Immature natural killer cell (primary cell): ENCODE data around the gene CMTM4. TPM values are rescaled to one million over a fixed set of nuclear protein-coding genes. Genes with fewer than 3 reads are reported as not detected.
"Not testable (repeated sequence)": the region's sequence is repeated elsewhere in the genome, so short reads cannot be mapped to it uniquely, and the experiment has no call there.

ENCODE experiments used
- DNase-seq, 3 donors: peaks; one replicate each; pipeline ENCODE4 v3.0.0; 2022; ENCODE audit warnings: mixed read lengths in 1 of 3
- H3K27ac Mint-ChIP-seq, 6 donors: one replicate each; pipeline ENCODE4 v1.8.0; 2020; ENCODE audit warnings: mixed read lengths in 6 of 6, mild to moderate bottlenecking in 5 of 6, inconsistent platforms in 4 of 6, moderate library complexity in 3 of 6
- H3K27me3 Mint-ChIP-seq, 3 donors: one replicate each; pipeline ENCODE4 v1.8.0; 2020 to 2021; ENCODE audit warnings: low read depth in 3 of 3, mild to moderate bottlenecking in 3 of 3, mixed read lengths in 3 of 3, moderate library complexity in 3 of 3, inconsistent platforms in 1 of 3
- H3K36me3 Mint-ChIP-seq, 3 donors: one replicate each; pipeline ENCODE4 v1.8.0; 2020; ENCODE audit warnings: mixed read lengths in 3 of 3, inconsistent platforms in 2 of 3, mild to moderate bottlenecking in 2 of 3
- H3K4me1 Mint-ChIP-seq, 2 donors: one replicate each; pipeline ENCODE4 v1.8.0; 2020; ENCODE audit warnings: inconsistent platforms in 2 of 2, mild to moderate bottlenecking in 2 of 2, mixed read lengths in 2 of 2, moderate library complexity in 1 of 2
- H3K4me3 Mint-ChIP-seq, 5 donors: one replicate each; pipeline ENCODE4 v1.8.0; 2020; ENCODE audit warnings: mild to moderate bottlenecking in 5 of 5, mixed read lengths in 5 of 5, inconsistent platforms in 3 of 5, moderate library complexity in 3 of 5
- H3K9me3 Mint-ChIP-seq, 6 donors: one replicate each; pipeline ENCODE4 v1.8.0; 2020; ENCODE audit warnings: mild to moderate bottlenecking in 6 of 6, mixed read lengths in 6 of 6, inconsistent platforms in 4 of 6, moderate library complexity in 3 of 6
- polyA plus RNA-seq, 3 donors: library from polyadenylated mRNA; unstranded; fragments of 300-500 nt; fragmentation: Illumina TruSeq; gene quantifications; one replicate each; pipeline ENCODE4 v1.2.3, GENCODE V29; 2021

The CMTM4 gene
- polyA plus RNA-seq, 3 donors from 2014 or later, result 0.19 TPM; not detected in 2

GRCh38 chr16:66569827-66570405 is 126.6 kb downstream of the CMTM4 start:
- Mint-ChIP-seq H3K27ac (peak overlapping the region in 4 of 6 donors; percentile 25 to 77 (median 41)), H3K36me3 (peaks cover 19 to 27% (median 19%) of the 10 kb centered on the region in 3 donors), H3K27me3 (peaks cover 0 to 4% (median 0%) of the 10 kb centered on the region in 3 donors), H3K4me1 (peaks cover 28 to 72% of the 10 kb centered on the region in 2 donors), H3K9me3 (no peaks in the 10 kb centered on the region), H3K4me3 (no peak overlapping the region)
- no peak for DNase-seq

- H3K27ac Mint-ChIP-seq, result peak overlapping the region in 4 of 6 donors; percentile 10 to 74 (median 18)
- DNase-seq, result no peak
- H3K9me3 Mint-ChIP-seq, result no peaks in the 10 kb centered on the region
- no peak overlapping the region for H3K4me3 Mint-ChIP-seq
- H3K36me3 Mint-ChIP-seq, result peaks cover 22 to 30% (median 22%) of the 10 kb centered on the region in 3 donors
- peaks cover 28 to 74% of the 10 kb centered on the region in 2 donors for H3K4me1 Mint-ChIP-seq
- no peaks in the 10 kb centered on the region for H3K27me3 Mint-ChIP-seq
These were observed 127.4 kb downstream of the CMTM4 start for GRCh38 chr16:66569131-66569530.

- Mint-ChIP-seq H3K36me3 (peaks cover 25 to 33% (median 26%) of the 10 kb centered on the region in 3 donors), H3K27me3 (no peaks in the 10 kb centered on the region), H3K4me1 (peaks cover 34 to 79% of the 10 kb centered on the region in 2 donors), H3K4me3 (no peak overlapping the region), H3K27ac (peak overlapping the region in 1 of 6 donors; percentile 24), H3K9me3 (no peaks in the 10 kb centered on the region)
- no peak for DNase-seq
These were observed 128.2 kb downstream of the CMTM4 start for GRCh38 chr16:66568355-66568754.

- Mint-ChIP-seq H3K36me3 (peaks cover 25 to 33% (median 26%) of the 10 kb centered on the region in 3 donors), H3K4me1 (peaks cover 36 to 79% of the 10 kb centered on the region in 2 donors), H3K27ac (peak overlapping the region in 1 of 6 donors; percentile 38)
- H3K9me3 Mint-ChIP-seq, DNase-seq, H3K27me3 Mint-ChIP-seq, H3K4me3 Mint-ChIP-seq: not testable (repeated sequence)
These were observed 129.3 kb downstream of the CMTM4 start for GRCh38 chr16:66567270-66567669.

- H3K27ac Mint-ChIP-seq, result peak within 1 kb of the TSS in 5 of 6 donors; percentile 38 to 80 (median 60)
- no peak for DNase-seq
These were observed 130.3 kb downstream of the CMTM4 start, which contains the start of gene CMTM1 for GRCh38 chr16:66566051-66566901. Gene CMTM1 (plus strand): TSS chr16:66566439. CDS start chr16:66566514, 75 bp downstream.

More at GRCh38 chr16:66566051-66566901, 130.3 kb downstream of the CMTM4 start, which contains the start of gene CMTM1:
- H3K4me3 Mint-ChIP-seq, result no peak within 1 kb of the TSS
- no peaks in the 10 kb centered on the region for H3K9me3 Mint-ChIP-seq
- peaks cover 43 to 79% of the 10 kb centered on the region in 2 donors for H3K4me1 Mint-ChIP-seq
- H3K36me3 Mint-ChIP-seq, result peaks cover 25 to 33% (median 26%) of the 10 kb centered on the region in 3 donors
- no peaks in the 10 kb centered on the region for H3K27me3 Mint-ChIP-seq

Other genes with a start within 250 kb of the CMTM4 start
- 10 to 100 TPM in 1 of 3 donors, 1 to 10 TPM in 2; 8.2 to 19.9 (median 9.8) TPM for gene TK2, start 146.6 kb downstream of the CMTM4 start, polyA plus RNA-seq
- gene CKLF, start 144.2 kb downstream of the CMTM4 start, polyA plus RNA-seq, result 100 to 1,000 TPM; 226 to 318 (median 229) TPM
- 1 to 10 TPM; 1.1 to 3.1 (median 2.2) TPM for gene CMTM1, start 130.3 kb downstream of the CMTM4 start, polyA plus RNA-seq
- under 1 TPM in 1 of 3 donors, not detected in 2; 0.85 TPM for gene CMTM2, start 117.3 kb downstream of the CMTM4 start, polyA plus RNA-seq
- gene CMTM3, start 92.0 kb downstream of the CMTM4 start, polyA plus RNA-seq, result 100 to 1,000 TPM in 2 of 3 donors, 10 to 100 TPM in 1; 83.5 to 145 (median 127) TPM
- gene DYNC1LI2, start 54.9 kb upstream of the CMTM4 start, polyA plus RNA-seq, result 10 to 100 TPM; 15.3 to 41.1 (median 16.6) TPM
- gene TERB1, start 104.8 kb upstream of the CMTM4 start, polyA plus RNA-seq, result under 1 TPM in 1 of 3 donors, not detected in 2; 0.11 TPM
- gene NAE1, start 134.2 kb upstream of the CMTM4 start, polyA plus RNA-seq, result 10 to 100 TPM; 67.2 to 73.8 (median 69.8) TPM
- under 1 TPM; 0.12 to 0.25 (median 0.17) TPM for gene CA7, start 147.7 kb upstream of the CMTM4 start, polyA plus RNA-seq
- 1 to 10 TPM in 2 of 3 donors, not detected in 1; 2.2 to 3.1 TPM for gene PDP2, start 183.8 kb upstream of the CMTM4 start, polyA plus RNA-seq
- not detected for gene CDH16, start 222.1 kb upstream of the CMTM4 start, polyA plus RNA-seq
- not detected for gene RRAD, start 228.8 kb upstream of the CMTM4 start, polyA plus RNA-seq
- gene CIAO2B, start 237.7 kb upstream of the CMTM4 start, polyA plus RNA-seq, result 100 to 1,000 TPM; 125 to 157 (median 132) TPM
- 10 to 100 TPM; 13.8 to 26.2 (median 19.5) TPM for gene CES2, start 238.8 kb upstream of the CMTM4 start, polyA plus RNA-seq